SK-N-SH treated with all-trans-retinoic acid at 6 μM for 48 hours (cell line): ENCODE data around the gene POU5F1.
"Not testable (repeated sequence)": the region's sequence is repeated elsewhere in the genome, so short reads cannot be mapped to it uniquely, and the experiment has no call there.

Source experiments
- ATAC-seq: fragments of 200-7000 bp; cut with Tn5 transposase; 3 replicates; pipeline ENCODE4 v1.9.1; 2020; ENCODE audit warnings: mild to moderate bottlenecking, moderate library complexity
- ARNTL ChIP-seq: fragments of 450-650 bp; formaldehyde crosslinking; IDR thresholded peaks from 2 replicates; pipeline ENCODE4 v1.5.0; 2020; ENCODE audit warnings: low read depth, mild to moderate bottlenecking, moderate library complexity, borderline replicate concordance
- BACH2 ChIP-seq: fragments of 250-450 bp; sonication (Bioruptor Pico); IDR thresholded peaks from 2 replicates; pipeline ENCODE4 v1.9.0; 2021; ENCODE audit warnings: mild to moderate bottlenecking, borderline replicate concordance
- CSDC2 ChIP-seq: fragments of 250-450 bp; sonication (Bioruptor Pico); IDR thresholded peaks from 2 replicates; pipeline ENCODE4 v1.5.0; 2020; ENCODE audit warnings: mild to moderate bottlenecking, moderate library complexity
- ESRRG ChIP-seq: fragments of 250-450 bp; sonication (Bioruptor Pico); IDR thresholded peaks from 2 replicates; pipeline ENCODE4 v1.6.1; 2021; ENCODE audit warnings: mild to moderate bottlenecking
- GLIS3 ChIP-seq: fragments of 250-450 bp; sonication (Bioruptor Pico); IDR thresholded peaks from 2 replicates; pipeline ENCODE4 v1.5.0; 2020; ENCODE audit warnings: mild to moderate bottlenecking, moderate library complexity
- OSR1 ChIP-seq: fragments of 250-450 bp; sonication (Bioruptor Pico); IDR thresholded peaks from 2 replicates; pipeline ENCODE4 v1.8.0; 2022; ENCODE audit warnings: moderate library complexity, mild to moderate bottlenecking, inconsistent platforms
- PPARA ChIP-seq: fragments of 250-450 bp; sonication (Bioruptor Pico); IDR thresholded peaks from 2 replicates; pipeline ENCODE4 v1.5.0; 2020; ENCODE audit warnings: mild to moderate bottlenecking, borderline replicate concordance
- RARB ChIP-seq: fragments of 250-450 bp; sonication (Bioruptor Pico); IDR thresholded peaks from 2 replicates; pipeline ENCODE4 v1.8.0; 2021; ENCODE audit warnings: mild to moderate bottlenecking, moderate library complexity
- SNAI2 ChIP-seq: fragments of 250-450 bp; sonication (Bioruptor Pico); IDR thresholded peaks from 2 replicates; pipeline ENCODE4 v1.5.0; 2020; ENCODE audit warnings: mild to moderate bottlenecking, moderate library complexity
- TOX ChIP-seq: fragments of 250-450 bp; sonication (Bioruptor Pico); IDR thresholded peaks from 2 replicates; pipeline ENCODE4 v1.8.0; 2021; ENCODE audit warnings: mild to moderate bottlenecking, moderate library complexity, borderline replicate concordance
- ZFP3 ChIP-seq: fragments of 250-450 bp; sonication (Bioruptor Pico); IDR thresholded peaks from 2 replicates; pipeline ENCODE4 v1.5.0; 2020; ENCODE audit warnings: mild to moderate bottlenecking, moderate library complexity
- ZNF565 ChIP-seq: fragments of 450-650 bp; formaldehyde crosslinking; conservative IDR thresholded peaks from 2 replicates; pipeline ENCODE4 v1.5.0; 2020; ENCODE audit warnings: low read depth, mild to moderate bottlenecking, moderate library complexity
- ZNF70 ChIP-seq: fragments of 450-650 bp; formaldehyde crosslinking; IDR thresholded peaks from 2 replicates; pipeline ENCODE4 v1.5.0; 2020; ENCODE audit warnings: mild to moderate bottlenecking, moderate library complexity
- ZNF8 ChIP-seq: fragments of 450-650 bp; formaldehyde crosslinking; IDR thresholded peaks from 2 replicates; pipeline ENCODE4 v1.5.0; 2020; ENCODE audit warnings: mild to moderate bottlenecking, moderate library complexity
- TF ChIP-seq, protein P1 (sequence below): fragments of 250-450 bp; sonication (Bioruptor Pico); IDR thresholded peaks from 2 replicates; pipeline ENCODE4 v1.5.0; 2020; ENCODE audit warnings: mild to moderate bottlenecking, moderate library complexity
- TF ChIP-seq, protein P2 (sequence below): fragments of 250-450 bp; sonication (Bioruptor Pico); IDR thresholded peaks from 2 replicates; pipeline ENCODE4 v1.5.1; 2020; ENCODE audit warnings: low read depth, mild to moderate bottlenecking, moderate library complexity
- TF ChIP-seq, protein P3 (sequence below): fragments of 250-450 bp; sonication (Bioruptor Pico); IDR thresholded peaks from 2 replicates; pipeline ENCODE4 v1.5.1; 2021; ENCODE audit warnings: mild to moderate bottlenecking, moderate library complexity
- TF ChIP-seq, protein P4 (sequence below): fragments of 250-450 bp; sonication (Bioruptor Pico); IDR thresholded peaks from 2 replicates; pipeline ENCODE4 v1.8.0; 2020; ENCODE audit warnings: mild to moderate bottlenecking, moderate library complexity, borderline replicate concordance

POU5F1 gene

DNA sequence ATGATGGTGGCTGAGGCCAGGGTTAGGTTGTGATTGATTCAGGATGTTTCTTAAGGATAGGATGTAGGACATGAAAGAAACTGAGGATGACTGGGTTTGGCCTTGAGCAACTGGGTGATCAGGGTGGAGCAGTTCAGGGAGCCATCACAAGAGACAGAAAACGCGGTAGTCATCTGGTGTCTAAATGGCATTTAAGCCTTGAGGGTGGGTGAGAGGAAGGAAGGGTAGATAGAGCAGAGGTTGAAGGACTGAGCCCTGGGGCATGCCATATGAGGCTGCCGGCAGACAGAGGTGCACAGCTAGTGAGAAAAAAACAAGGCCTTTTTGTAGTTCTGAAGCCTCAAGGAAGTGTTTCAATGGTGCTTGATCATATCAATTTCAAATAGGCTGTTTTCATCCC is 1.9 kb downstream of the POU5F1 start:
- TF ChIP-seq OSR1 (CRISPR knock-in tag): no peak
- no peak for TF ChIP-seq RARB
- no peak for TF ChIP-seq TOX
- TF ChIP-seq, protein P1, sequence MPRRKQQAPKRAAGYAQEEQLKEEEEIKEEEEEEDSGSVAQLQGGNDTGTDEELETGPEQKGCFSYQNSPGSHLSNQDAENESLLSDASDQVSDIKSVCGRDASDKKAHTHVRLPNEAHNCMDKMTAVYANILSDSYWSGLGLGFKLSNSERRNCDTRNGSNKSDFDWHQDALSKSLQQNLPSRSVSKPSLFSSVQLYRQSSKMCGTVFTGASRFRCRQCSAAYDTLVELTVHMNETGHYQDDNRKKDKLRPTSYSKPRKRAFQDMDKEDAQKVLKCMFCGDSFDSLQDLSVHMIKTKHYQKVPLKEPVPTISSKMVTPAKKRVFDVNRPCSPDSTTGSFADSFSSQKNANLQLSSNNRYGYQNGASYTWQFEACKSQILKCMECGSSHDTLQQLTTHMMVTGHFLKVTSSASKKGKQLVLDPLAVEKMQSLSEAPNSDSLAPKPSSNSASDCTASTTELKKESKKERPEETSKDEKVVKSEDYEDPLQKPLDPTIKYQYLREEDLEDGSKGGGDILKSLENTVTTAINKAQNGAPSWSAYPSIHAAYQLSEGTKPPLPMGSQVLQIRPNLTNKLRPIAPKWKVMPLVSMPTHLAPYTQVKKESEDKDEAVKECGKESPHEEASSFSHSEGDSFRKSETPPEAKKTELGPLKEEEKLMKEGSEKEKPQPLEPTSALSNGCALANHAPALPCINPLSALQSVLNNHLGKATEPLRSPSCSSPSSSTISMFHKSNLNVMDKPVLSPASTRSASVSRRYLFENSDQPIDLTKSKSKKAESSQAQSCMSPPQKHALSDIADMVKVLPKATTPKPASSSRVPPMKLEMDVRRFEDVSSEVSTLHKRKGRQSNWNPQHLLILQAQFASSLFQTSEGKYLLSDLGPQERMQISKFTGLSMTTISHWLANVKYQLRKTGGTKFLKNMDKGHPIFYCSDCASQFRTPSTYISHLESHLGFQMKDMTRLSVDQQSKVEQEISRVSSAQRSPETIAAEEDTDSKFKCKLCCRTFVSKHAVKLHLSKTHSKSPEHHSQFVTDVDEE (CRISPR knock-in tag): no peak
- TF ChIP-seq, protein P2, sequence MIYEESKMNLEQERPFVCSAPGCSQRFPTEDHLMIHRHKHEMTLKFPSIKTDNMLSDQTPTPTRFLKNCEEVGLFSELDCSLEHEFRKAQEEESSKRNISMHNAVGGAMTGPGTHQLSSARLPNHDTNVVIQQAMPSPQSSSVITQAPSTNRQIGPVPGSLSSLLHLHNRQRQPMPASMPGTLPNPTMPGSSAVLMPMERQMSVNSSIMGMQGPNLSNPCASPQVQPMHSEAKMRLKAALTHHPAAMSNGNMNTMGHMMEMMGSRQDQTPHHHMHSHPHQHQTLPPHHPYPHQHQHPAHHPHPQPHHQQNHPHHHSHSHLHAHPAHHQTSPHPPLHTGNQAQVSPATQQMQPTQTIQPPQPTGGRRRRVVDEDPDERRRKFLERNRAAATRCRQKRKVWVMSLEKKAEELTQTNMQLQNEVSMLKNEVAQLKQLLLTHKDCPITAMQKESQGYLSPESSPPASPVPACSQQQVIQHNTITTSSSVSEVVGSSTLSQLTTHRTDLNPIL (CRISPR knock-in tag): no peak
- TF ChIP-seq ZFP3 (CRISPR knock-in tag): no peak
- no peak for TF ChIP-seq ARNTL (CRISPR knock-in tag)
- TF ChIP-seq, protein P3, sequence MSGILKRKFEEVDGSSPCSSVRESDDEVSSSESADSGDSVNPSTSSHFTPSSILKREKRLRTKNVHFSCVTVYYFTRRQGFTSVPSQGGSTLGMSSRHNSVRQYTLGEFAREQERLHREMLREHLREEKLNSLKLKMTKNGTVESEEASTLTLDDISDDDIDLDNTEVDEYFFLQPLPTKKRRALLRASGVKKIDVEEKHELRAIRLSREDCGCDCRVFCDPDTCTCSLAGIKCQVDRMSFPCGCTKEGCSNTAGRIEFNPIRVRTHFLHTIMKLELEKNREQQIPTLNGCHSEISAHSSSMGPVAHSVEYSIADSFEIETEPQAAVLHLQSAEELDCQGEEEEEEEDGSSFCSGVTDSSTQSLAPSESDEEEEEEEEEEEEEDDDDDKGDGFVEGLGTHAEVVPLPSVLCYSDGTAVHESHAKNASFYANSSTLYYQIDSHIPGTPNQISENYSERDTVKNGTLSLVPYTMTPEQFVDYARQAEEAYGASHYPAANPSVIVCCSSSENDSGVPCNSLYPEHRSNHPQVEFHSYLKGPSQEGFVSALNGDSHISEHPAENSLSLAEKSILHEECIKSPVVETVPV (CRISPR knock-in tag): no peak
- TF ChIP-seq BACH2: no peak
- TF ChIP-seq ESRRG (CRISPR knock-in tag): no peak
- TF ChIP-seq, protein P4, sequence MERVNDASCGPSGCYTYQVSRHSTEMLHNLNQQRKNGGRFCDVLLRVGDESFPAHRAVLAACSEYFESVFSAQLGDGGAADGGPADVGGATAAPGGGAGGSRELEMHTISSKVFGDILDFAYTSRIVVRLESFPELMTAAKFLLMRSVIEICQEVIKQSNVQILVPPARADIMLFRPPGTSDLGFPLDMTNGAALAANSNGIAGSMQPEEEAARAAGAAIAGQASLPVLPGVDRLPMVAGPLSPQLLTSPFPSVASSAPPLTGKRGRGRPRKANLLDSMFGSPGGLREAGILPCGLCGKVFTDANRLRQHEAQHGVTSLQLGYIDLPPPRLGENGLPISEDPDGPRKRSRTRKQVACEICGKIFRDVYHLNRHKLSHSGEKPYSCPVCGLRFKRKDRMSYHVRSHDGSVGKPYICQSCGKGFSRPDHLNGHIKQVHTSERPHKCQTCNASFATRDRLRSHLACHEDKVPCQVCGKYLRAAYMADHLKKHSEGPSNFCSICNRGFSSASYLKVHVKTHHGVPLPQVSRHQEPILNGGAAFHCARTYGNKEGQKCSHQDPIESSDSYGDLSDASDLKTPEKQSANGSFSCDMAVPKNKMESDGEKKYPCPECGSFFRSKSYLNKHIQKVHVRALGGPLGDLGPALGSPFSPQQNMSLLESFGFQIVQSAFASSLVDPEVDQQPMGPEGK (CRISPR knock-in tag): no peak
- no peak for TF ChIP-seq PPARA (CRISPR knock-in tag)
- no peak for TF ChIP-seq SNAI2 (CRISPR knock-in tag)
- ATAC-seq: no peak

DNA sequence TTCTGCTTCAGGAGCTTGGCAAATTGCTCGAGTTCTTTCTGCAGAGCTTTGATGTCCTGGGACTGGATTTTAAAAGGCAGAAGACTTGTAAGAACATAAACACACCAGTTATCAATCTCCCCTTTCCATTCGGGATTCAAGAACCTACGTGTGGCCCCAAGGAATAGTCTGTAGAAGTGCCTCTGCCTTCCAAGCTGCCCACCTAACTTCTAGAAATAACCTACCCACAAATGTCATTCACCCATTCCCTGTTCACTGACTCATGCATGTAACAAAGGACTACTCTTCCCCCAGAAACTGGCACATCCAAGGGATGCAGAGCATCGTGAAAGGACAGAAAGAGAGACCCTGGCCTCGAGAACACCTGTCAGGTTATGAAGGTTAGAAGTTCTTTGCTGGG is 4.5 kb downstream of the POU5F1 start:
- TF ChIP-seq, protein P1 (CRISPR knock-in tag): no peak
- TF ChIP-seq GLIS3 (no peak), TOX (no peak), PPARA (CRISPR knock-in tag) (no peak), ZNF8 (CRISPR knock-in tag) (no peak), OSR1 (CRISPR knock-in tag) (no peak), RARB (no peak), CSDC2 (CRISPR knock-in tag) (no peak), ZNF565 (no peak), ZNF70 (CRISPR knock-in tag) (no peak), ARNTL (CRISPR knock-in tag) (no peak)
- TF ChIP-seq, protein P2 (CRISPR knock-in tag): no peak
- no peak for ATAC-seq

DNA sequence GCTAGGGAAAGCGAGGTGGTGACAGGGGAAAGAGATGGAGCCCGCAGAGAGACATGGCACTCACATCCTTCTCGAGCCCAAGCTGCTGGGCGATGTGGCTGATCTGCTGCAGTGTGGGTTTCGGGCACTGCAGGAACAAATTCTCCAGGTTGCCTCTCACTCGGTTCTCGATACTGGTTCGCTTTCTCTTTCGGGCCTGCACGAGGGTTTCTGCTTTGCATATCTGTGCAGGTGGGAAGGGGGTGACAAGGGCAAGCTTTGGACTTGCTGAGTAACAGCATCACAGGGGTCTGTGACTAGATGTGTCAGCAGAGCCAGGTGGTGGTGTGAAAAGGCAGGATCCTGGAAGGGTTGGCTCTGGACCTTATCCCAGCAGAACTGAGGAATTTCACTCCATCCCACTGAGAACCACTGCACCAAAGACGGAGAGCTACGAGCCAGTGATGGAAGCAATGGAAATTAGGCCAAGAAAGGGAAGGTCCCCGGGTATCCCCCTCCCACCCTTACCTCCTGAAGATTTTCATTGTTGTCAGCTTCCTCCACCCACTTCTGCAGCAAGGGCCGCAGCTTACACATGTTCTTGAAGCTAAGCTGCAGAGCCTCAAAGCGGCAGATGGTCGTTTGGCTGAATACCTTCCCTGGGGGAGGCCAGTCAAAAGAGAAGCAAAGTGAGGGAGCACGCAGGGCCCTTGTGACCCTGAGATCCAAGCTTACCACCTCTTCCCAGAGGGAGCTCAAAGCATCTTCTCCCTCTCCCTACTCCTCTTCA is 5.2 kb downstream of the POU5F1 start:
- ATAC-seq: not testable (repeated sequence)

DNA sequence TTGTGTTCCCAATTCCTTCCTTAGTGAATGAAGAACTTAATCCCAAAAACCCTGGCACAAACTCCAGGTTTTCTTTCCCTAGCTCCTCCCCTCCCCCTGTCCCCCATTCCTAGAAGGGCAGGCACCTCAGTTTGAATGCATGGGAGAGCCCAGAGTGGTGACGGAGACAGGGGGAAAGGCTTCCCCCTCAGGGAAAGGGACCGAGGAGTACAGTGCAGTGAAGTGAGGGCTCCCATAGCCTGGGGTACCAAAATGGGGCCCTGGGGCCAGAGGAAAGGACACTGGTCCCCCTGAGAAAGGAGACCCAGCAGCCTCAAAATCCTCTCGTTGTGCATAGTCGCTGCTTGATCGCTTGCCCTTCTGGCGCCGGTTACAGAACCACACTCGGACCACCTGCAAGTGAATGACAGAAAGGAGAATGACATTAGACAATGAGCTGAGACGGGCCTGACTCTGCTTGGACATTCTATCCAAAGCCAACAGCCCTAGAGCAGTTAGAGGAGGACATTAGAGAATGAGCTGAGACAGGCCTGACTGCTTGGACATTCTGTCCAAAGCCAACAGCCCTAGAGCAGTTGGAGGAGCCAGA is 5.9 kb downstream of the POU5F1 start:
- ATAC-seq: not testable (repeated sequence)
